Measurements from ENCODE around the gene EXOC4. TPM values are rescaled to one million over a fixed set of nuclear protein-coding genes. Genes with fewer than 3 reads are reported as not detected.

Gene EXOC4
- total and polyA plus RNA-seq, 2 of the 8 experiments (the other 6 are each of a cell fraction or from before 2014, with no cell fraction given), result 27.0 to 67.3 TPM

DNA sequence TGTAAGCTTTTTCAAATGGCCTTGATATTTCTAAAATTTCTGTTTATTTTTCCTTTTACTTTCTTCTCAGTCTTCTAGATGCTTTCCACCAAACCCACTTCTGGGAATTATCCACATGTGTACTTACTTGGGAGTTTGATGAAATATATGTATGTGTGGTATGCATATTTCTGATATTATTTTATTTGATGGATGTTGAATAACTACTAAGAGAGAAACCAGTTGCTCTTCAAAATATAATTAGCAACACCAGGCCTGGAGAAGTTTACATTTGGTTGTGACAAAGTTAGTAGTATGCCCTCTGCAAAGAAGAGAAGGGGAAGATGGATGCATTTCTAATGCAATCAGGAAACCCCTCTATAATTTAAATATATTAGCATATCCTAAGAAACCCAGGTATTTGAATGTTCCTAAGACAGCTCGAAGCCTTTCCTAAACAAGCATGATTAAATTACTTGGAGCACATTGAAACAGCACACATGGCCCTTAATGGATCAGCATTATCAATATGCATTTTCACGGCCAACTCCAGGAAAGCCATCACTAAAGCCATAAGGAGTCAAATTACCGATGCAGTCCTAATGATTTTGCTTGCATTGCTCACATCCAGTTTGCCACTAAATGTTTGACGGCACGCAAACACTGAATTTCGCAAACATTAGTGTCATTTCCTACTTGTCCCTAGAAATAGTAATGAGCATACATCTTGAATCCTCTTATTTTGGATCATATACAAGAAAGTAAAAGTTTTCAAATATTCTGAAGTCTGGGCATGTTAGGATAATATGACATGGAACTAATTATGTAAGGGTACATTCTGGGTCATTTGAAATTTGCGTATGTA, 393.8 kb downstream of the EXOC4 start:
- no peaks in the 10 kb centered on the region for H3K79me1 ChIP-seq (ENCODE audit: low read depth, low read length)
- no peaks in the 10 kb centered on the region for H3K27me3 ChIP-seq (replicated peaks in 1 of 4; ENCODE audit: control insufficient read depth in 3 of 4, extremely low read depth in 1 of 4, insufficient read depth in 3 of 4, low read length in 3 of 4)
- 95% methylated on average over 7 of the region's 7 CpGs; no CpG with 5 or more reads in 1 of the 2 experiments for WGBS, 2 experiments (ENCODE audit: extremely low coverage in 1 of 2, insufficient coverage in 1 of 2, insufficient read length in 1 of 2, insufficient replicate concordance in 2 of 2, low coverage in 1 of 2, low lambda C conversion rate in 2 of 2, missing lambda C conversion rate in 1 of 2)
- no peak overlapping the region for H4K8ac ChIP-seq (ENCODE audit: extremely low read depth, insufficient read depth, low read length)
- ChIA-PET CTCF (ENCODE audit: partially characterized antibody) (interaction anchor here (0.5 to 1.5 kb wide), 2 partner anchors 8 to 15 kb away, joined by 3 read pairs; no protein-coding TSS in a partner anchor), POLR2A (ENCODE audit: partially characterized antibody) (no interaction called here)
- no peak overlapping the region for H3K4ac ChIP-seq (replicated peaks; ENCODE audit: insufficient read length, low read depth, low read length)
- no peak overlapping the region for H2AFZ ChIP-seq (ENCODE audit: low read length)
- no peak overlapping the region for H2BK20ac ChIP-seq (ENCODE audit: low read length)
- H3K9ac ChIP-seq (replicated peaks in 1 of 4; ENCODE audit: extremely low read depth in 1 of 4, low read depth in 3 of 4, low read length in 3 of 4), result no peak overlapping the region
- H3K18ac ChIP-seq (ENCODE audit: extremely low read depth, low read length), result no peak overlapping the region
- H3K4me2 ChIP-seq (ENCODE audit: insufficient read depth in 1 of 2, low read depth in 2 of 2, low read length in 2 of 2), result no peak overlapping the region
- H2AK5ac ChIP-seq (ENCODE audit: low read depth, low read length), result no peak overlapping the region
- H3K9me3 ChIP-seq (ENCODE audit: insufficient read depth in 2 of 2, low read depth in 1 of 2, low read length in 1 of 2), result no peaks in the 10 kb centered on the region; a peak in 1 of 4 replicates
- H3K14ac ChIP-seq (ENCODE audit: insufficient read length), result no peak overlapping the region
- H2BK15ac ChIP-seq (ENCODE audit: low read length), result no peak overlapping the region
- no peaks in the 10 kb centered on the region for H3K79me2 ChIP-seq (ENCODE audit: control insufficient read depth in 1 of 2, insufficient read depth in 2 of 2, low read length in 2 of 2)
- no peaks in the 10 kb centered on the region; a peak in 1 of 8 replicates for H3K36me3 ChIP-seq (ENCODE audit: control insufficient read depth in 2 of 4, insufficient read depth in 4 of 4, low read length in 3 of 4)
- no peak for FAIRE-seq
- no peak overlapping the region for H4K91ac ChIP-seq (replicated peaks; ENCODE audit: insufficient read length, low read length)
- peaks cover 0 to 5% (median 0%) of the 10 kb centered on the region in 4 experiments; a peak in 1 of 7 replicates for H3K4me1 ChIP-seq (replicated peaks in 1 of 4; ENCODE audit: control insufficient read depth in 3 of 4, insufficient read depth in 4 of 4, low read length in 3 of 4)
- no peak overlapping the region for H3K56ac ChIP-seq (replicated peaks; ENCODE audit: insufficient read length, low read depth, low read length)
- no peak overlapping the region for H3K4me3 ChIP-seq (ENCODE audit: extremely low read depth in 1 of 4, insufficient read depth in 2 of 4, low read depth in 3 of 4, low read length in 4 of 4)
- H2BK12ac ChIP-seq (ENCODE audit: low read depth, low read length), result no peak overlapping the region; the same call in 1 of the 2 replicates
- no peak overlapping the region for H3K23ac ChIP-seq (ENCODE audit: insufficient read length)
- no peaks in the 10 kb centered on the region for H3K23me2 ChIP-seq (ENCODE audit: low read depth, low read length)
- no peak overlapping the region for H4K5ac ChIP-seq (ENCODE audit: insufficient read length, low read depth, low read length)
- DNase-seq (ENCODE audit: low read depth in 1 of 2, low spot score in 2 of 2), result no peak
- no peak overlapping the region for H3K27ac ChIP-seq (ENCODE audit: low read depth, low read length)
- no peaks in the 10 kb centered on the region for H4K20me1 ChIP-seq (replicated peaks in 1 of 2; ENCODE audit: control insufficient read depth in 1 of 2, insufficient read depth in 2 of 2, low read length in 2 of 2)
- no peak overlapping the region for H2BK5ac ChIP-seq (ENCODE audit: low read depth, low read length)
- H2BK120ac ChIP-seq (replicated peaks; ENCODE audit: low read depth, low read length), result no peak overlapping the region
- TF ChIP-seq RXRA (IDR thresholded peaks at IDR 0.05; ENCODE audit: insufficient read depth, low read depth, low read length) (no peak), TAF7 (optimal IDR thresholded peaks at IDR 0.05; ENCODE audit: borderline replicate concordance, low read depth, low read length) (no peak), SUZ12 (IDR thresholded peaks at IDR 0.05; ENCODE audit: low read length) (no peak)
